Left lung (tissue), 10 donors: ENCODE results near the gene SPPL2C. TPM values are rescaled to one million over a fixed set of nuclear protein-coding genes. Genes with fewer than 3 reads are reported as not detected.

Source experiments
- ATAC-seq: fragments of 200-7000 bp; cut with Tn5 transposase; one replicate; pipeline ENCODE4 v1.9.1; 2020; ENCODE audit warnings: moderate library complexity
- DNase-seq, 4 donors: peaks; one replicate each; pipeline ENCODE4 v3.0.0-alpha.2; 2013 to 2020
- H3K27ac ChIP-seq, 2 donors: fragments of 200-600 bp; sonication (generic) in 1 of 2; one replicate each; pipeline versions ENCODE4 v1.5.0 to v1.8.0; 2020 to 2021
- H3K27me3 ChIP-seq, 2 donors: fragments of 200-600 bp; sonication (generic) in 1 of 2; one replicate each; pipeline versions ENCODE4 v1.5.0 to v1.8.0; 2020 to 2021
- H3K36me3 ChIP-seq, 2 donors: fragments of 200-600 bp; sonication (generic) in 1 of 2; one replicate each; pipeline versions ENCODE4 v1.5.0 to v1.8.0; 2020 to 2021
- H3K4me1 ChIP-seq, 2 donors: fragments of 200-600 bp; one replicate each; pipeline ENCODE4 v1.8.0; 2021
- H3K4me3 ChIP-seq, 2 donors: fragments of 200-600 bp; sonication (generic) in 1 of 2; one replicate each; pipeline versions ENCODE4 v1.5.0 to v1.8.0; 2020 to 2021; ENCODE audit warnings: mild to moderate bottlenecking in 1 of 2
- H3K9me3 ChIP-seq, 2 donors: fragments of 200-600 bp; sonication (generic) in 1 of 2; one replicate each; pipeline versions ENCODE4 v1.5.0 to v1.8.0; 2020 to 2021
- intact Hi-C, 2 donors: fragments of 100-400 bp; cut with DNase I; formaldehyde crosslinking; loops; one replicate each; pipeline versions ENCODE4 v1.11.2 to v1.14.2; 2022
- polyA plus RNA-seq, 6 donors: library from polyadenylated mRNA; unstranded; fragments of 120-200 nt; gene quantifications; one replicate each; pipeline ENCODE4 v1.2.1, GENCODE V29; 2013; ENCODE audit not compliant: insufficient read length in 6 of 6
- total RNA-seq, 2 donors: library from RNA; stranded (reverse); fragmentation: NEBNext Ultra II Directional; extraction: Animal tissue kit (Norgen Biotek cat#: 25700); gene quantifications; one replicate each; pipeline ENCODE4 v1.2.1, GENCODE V29; 2021
- TF ChIP-seq, protein P1 (sequence below), 2 donors: fragments of 200-600 bp; sonication (generic) in 1 of 2; IDR thresholded peaks; one replicate each; pipeline versions ENCODE4 v1.5.0 to v1.8.0; 2021; ENCODE audit warnings: antibody characterized with exemption in 2 of 2
- donor health status: DM: no; HTN: yes; CAD: no.
- donor health status: DM: no; HTN: no; CAD: no.

SPPL2C gene
- total and polyA plus RNA-seq, 8 donors, result not detected

DNA sequence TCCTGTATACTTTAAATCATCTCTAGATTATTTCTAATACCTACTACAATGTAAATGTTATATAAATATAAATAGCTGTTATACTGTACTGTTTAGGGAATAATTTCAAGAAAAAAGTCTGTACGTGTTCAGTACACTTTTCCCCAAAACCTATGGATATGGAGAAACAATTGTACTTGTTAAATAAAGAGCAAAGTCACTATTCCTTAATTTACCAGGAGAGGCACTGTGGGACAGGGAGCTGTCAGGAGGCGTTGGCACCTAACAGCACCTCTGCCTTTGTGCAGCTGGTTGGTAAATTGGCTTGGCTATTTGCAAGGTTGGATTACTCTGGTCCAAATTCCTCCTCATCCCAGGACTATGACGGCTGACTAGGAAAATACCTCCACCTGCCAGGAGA, 32.6 kb upstream of the SPPL2C start:
- Histone ChIP-seq H3K9me3 (no peaks in the 10 kb centered on the region), H3K36me3 (no peaks in the 10 kb centered on the region), H3K27me3 (peaks cover 0 to 46% of the 10 kb centered on the region in 2 donors), H3K4me3 (no peak overlapping the region), H3K27ac (no peak overlapping the region), H3K4me1 (no peaks in the 10 kb centered on the region)
- intact Hi-C loops, result no loop called here
- DNase-seq, result no peak
- TF ChIP-seq, protein P1, sequence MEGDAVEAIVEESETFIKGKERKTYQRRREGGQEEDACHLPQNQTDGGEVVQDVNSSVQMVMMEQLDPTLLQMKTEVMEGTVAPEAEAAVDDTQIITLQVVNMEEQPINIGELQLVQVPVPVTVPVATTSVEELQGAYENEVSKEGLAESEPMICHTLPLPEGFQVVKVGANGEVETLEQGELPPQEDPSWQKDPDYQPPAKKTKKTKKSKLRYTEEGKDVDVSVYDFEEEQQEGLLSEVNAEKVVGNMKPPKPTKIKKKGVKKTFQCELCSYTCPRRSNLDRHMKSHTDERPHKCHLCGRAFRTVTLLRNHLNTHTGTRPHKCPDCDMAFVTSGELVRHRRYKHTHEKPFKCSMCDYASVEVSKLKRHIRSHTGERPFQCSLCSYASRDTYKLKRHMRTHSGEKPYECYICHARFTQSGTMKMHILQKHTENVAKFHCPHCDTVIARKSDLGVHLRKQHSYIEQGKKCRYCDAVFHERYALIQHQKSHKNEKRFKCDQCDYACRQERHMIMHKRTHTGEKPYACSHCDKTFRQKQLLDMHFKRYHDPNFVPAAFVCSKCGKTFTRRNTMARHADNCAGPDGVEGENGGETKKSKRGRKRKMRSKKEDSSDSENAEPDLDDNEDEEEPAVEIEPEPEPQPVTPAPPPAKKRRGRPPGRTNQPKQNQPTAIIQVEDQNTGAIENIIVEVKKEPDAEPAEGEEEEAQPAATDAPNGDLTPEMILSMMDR (IDR thresholded peaks at IDR 0.05), result no peak
- peak; percentile 39 for ATAC-seq

DNA sequence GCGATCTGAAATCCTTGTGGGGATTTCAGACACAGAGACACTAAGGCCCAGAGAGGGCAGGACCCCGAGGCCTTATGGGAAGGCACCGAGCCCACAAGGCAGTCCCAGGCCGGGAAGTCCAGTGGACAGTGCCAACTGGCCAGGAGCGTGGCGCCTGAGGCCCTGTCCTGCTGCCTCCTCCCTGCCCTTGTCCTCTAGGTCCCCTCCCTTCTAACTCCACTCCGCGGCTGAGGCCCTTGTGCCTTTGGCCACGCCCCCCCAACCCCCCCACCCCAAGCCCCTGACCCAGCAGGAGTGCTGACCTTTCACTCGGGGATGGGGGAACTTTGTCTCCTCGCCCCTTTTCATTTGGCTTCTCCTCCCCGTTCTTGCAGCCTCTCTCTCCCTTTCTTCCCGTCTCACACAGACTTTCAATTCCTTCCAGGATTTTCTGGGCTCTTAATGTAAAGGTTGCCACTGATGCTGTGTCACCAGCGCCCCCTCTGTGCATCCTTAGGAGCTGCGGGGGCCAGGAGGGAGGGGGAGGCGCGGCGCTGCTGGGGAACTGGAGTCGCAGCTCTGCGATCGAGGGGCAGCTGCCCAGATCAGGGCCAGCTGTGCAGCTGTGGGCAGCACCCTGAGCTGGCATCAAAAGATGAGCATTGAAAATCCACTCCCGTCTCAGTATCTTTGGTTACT, 31.5 kb upstream of the SPPL2C start:
- H3K4me1 ChIP-seq, result no peaks in the 10 kb centered on the region
- ATAC-seq (no peak), DNase-seq (no peak)
- TF ChIP-seq, protein P1 (IDR thresholded peaks at IDR 0.05), result no peak
- H3K9me3 ChIP-seq, result no peaks in the 10 kb centered on the region
- H3K36me3 ChIP-seq, result no peaks in the 10 kb centered on the region
- no peak overlapping the region for H3K4me3 ChIP-seq
- H3K27ac ChIP-seq, result no peak overlapping the region
- peaks cover 0 to 41% of the 10 kb centered on the region in 2 donors for H3K27me3 ChIP-seq
- intact Hi-C loops, result no loop called here

DNA sequence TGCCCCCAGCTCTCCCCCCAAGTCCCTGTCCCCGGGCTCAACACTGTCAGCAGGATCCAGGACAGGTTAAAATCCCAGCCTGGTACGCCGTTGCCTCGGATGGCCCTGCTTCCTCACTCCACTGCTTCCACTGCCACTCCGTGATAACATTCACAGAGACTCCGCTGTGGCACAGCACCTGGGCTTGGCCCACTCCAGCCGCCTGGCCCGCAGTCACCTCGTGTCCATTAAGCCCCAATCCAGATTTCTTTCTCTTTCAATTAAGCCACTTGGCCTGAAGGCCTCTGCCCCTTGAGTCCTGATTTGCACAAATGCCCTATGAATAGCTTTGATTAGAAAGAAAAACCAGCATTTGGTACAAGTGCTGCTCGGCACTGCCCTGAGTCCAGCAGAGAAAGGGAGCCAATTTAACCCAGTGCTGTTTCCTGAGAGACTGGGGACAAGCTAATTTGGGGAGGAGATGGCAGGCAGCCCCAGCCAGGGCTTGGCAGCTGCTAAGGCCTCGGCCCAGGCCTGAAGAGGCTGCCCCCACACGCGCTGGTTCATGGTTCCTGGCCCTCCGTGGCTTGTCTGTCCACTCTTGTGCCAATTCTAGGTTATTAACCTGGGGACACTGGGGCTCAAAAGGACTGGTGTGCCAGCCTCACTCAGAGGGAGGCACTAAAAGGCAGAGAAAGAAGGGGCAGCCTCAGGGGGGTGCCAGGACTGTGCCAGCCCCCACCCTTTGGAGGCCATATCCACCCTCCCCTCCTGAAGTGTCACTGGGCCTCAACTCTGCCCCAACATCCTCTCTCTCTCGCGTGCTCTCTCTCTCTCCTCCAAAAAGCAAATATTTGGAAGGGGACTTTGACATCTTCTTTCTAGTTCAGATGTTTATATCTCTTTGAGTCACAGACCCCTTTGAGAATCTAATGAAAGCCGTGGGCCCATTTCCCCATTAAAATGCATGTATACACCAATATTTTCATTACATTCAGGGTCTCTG, 29.8 kb upstream of the SPPL2C start:
- no peak overlapping the region for H3K4me3 ChIP-seq
- H3K27me3 ChIP-seq, result peaks cover 0 to 33% of the 10 kb centered on the region in 2 donors
- no peaks in the 10 kb centered on the region for H3K4me1 ChIP-seq
- H3K27ac ChIP-seq, result no peak overlapping the region
- TF ChIP-seq, protein P1 (IDR thresholded peaks at IDR 0.05), result no peak
- no peaks in the 10 kb centered on the region for H3K9me3 ChIP-seq
- ATAC-seq (no peak), DNase-seq (no peak)
- no peaks in the 10 kb centered on the region for H3K36me3 ChIP-seq
- intact Hi-C loops, result no loop called here

DNA sequence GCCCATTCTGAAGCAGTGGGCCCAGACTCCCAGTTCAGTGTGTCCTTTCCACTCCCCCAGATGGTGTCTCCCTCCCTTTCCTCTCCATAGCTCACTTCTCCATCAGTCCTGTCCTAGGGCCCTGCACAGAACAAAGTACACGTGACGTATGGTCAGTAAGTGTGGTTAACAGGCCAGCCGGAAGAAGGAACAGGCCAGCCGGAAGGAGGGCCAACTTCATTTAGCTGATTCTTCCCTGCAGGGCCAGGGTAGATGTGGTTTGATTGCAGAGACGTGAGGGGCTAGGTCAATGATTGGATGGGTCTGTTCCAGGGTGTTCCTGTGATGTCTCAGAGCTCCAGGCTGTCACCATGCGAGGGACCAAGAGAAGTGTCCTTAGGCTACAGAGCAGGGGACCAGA, 28.9 kb upstream of the SPPL2C start:
- H3K4me3 ChIP-seq, result no peak overlapping the region
- H3K4me1 ChIP-seq, result no peaks in the 10 kb centered on the region
- DNase-seq, result no peak
- TF ChIP-seq, protein P1 (IDR thresholded peaks at IDR 0.05), result no peak
- peaks cover 0 to 27% of the 10 kb centered on the region in 2 donors for H3K27me3 ChIP-seq
- no peak for ATAC-seq
- H3K9me3 ChIP-seq, result no peaks in the 10 kb centered on the region
- no peak overlapping the region for H3K27ac ChIP-seq
- no peaks in the 10 kb centered on the region for H3K36me3 ChIP-seq
- intact Hi-C loops, result no loop called here

DNA sequence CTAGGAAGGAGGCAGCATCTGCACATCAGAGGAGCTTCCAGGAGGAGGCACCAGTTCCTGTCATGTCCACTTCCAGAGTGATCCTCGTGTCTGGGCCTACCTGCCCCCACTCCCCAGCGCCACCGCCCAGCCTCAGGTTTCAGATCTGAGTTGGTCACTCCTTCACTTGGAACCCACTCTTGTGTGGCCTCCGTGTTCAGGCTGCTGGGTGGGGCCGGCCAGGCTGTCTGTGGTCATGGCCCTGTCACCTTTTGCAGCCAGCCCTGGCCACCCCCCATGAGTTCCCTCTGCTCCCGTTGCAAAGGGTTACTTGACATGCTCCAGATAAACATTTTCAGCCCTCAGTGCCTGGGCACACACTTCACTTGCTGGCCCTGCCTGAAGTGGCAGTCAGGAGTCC, 26.6 kb upstream of the SPPL2C start:
- Histone ChIP-seq H3K27ac (no peak overlapping the region), H3K27me3 (peaks cover 0 to 20% of the 10 kb centered on the region in 2 donors), H3K4me1 (no peaks in the 10 kb centered on the region), H3K36me3 (no peaks in the 10 kb centered on the region), H3K4me3 (no peak overlapping the region), H3K9me3 (no peaks in the 10 kb centered on the region)
- intact Hi-C loops, result no loop called here
- TF ChIP-seq, protein P1 (IDR thresholded peaks at IDR 0.05), result no peak
- ATAC-seq (peak; percentile 90), DNase-seq (peak in 1 of 4 donors; percentile 57)
